ENCODE measurements around the gene STX1B.

- no peak for TF ChIP-seq POLR2AphosphoS5 (IDR thresholded peaks at IDR 0.05; ENCODE audit: low read depth, low read length)
- TF ChIP-seq SIN3A (IDR thresholded peaks at IDR 0.05; ENCODE audit: borderline replicate concordance, insufficient read depth, low read length): no peak
Observed at GRCh38 chr16:31038993-31039392, 28.6 kb upstream of the STX1B start.
